GM20000 (cell line): ENCODE data around the gene RETREG3.
A peak's percentile ranks its signal among the peaks of the same experiment; 100 is the strongest.

Experiments used
- DNase-seq: peaks from one replicate; pipeline ENCODE4 v3.0.0; 2012; ENCODE audit warnings: low spot score
- CTCF ChIP-seq: IDR thresholded peaks from 2 replicates; pipeline ENCODE4 v1.5.1; 2012; ENCODE audit warnings: mild to moderate bottlenecking, control low read depth; ENCODE audit errors: extremely low read depth, missing control alignments

RETREG3 gene

DNA sequence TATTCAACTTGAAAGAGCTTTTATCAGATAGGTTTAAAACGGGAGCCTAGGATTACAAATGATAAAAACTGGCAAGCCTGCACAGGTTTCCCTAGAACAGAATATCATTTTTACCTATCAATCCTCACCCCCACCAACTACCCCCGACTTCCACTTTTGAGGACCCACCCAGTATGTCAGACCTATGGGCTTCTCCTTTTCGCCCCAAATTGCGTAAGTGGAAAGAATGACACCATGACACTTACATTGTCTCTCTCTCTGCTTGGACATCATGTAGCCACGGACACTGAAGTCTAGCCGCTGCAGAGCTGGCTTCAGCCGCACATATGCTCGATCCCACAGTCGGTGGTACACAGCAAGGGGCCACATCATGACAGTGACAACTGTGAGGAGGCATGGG is 24.3 kb downstream of the RETREG3 start:
- no peak for TF ChIP-seq CTCF
- no peak for DNase-seq

DNA sequence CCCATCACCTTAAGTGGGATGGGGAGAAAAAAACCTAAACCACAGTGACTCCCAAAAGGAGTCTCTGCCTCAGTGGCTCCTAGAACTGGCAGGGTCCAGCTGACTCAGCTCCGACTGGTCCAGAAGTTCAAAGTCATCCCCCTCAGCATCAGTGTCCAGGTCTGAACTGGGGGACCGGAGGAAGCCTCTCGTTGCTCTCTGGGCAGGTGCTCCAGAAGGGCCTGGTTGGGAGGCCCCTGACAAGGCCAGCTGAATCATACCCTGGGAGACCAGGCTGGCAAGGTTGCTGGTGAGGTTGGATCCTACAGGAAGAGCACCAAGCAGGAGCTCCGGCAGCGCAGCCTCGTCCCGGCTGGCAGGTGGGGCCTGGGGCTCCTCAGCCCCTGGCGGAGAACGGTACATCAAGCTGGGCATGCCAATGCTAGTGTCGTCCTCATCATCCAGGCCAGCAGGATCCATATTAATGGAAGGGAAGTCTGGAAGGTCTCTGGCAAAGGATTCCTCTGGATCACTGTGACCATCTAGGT is 27.4 kb downstream of the RETREG3 start:
- TF ChIP-seq CTCF: no peak
- no peak for DNase-seq

DNA sequence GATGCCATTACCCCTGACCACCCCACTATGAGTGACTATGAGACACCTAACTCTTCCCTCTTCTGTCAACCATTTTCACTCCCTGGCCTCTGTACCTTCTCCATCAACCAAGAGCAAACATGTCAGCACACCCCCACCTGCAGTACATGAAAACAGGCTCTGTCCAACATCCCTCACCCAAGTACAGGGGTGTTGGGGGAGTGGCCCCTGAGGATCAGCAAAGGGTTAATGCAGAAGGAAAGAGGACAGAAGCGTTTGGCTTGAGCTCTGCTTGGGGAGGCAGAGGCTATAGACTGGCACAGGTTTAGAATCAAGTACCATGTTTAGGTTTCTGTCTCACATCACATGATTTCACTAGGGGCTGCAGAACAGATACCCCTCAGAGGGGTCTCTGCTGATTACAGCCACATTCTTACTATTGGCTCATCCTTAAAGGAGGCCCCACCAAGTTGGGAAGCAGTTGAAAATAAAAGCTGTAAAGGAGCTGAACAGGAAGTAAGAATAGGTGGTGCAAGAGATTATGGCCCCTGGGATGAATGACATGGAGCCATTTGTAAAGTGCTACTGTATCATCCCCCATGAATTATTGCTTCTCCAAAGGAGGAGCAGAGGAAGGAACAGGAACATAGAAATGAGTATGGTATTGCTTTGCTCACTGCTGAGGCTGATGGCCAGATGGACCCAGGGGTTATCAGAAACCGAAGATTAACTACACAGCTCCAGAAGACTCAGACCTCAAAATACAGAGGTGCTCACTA is 29.2 kb downstream of the RETREG3 start:
- no peak for TF ChIP-seq CTCF
- DNase-seq: no peak

DNA sequence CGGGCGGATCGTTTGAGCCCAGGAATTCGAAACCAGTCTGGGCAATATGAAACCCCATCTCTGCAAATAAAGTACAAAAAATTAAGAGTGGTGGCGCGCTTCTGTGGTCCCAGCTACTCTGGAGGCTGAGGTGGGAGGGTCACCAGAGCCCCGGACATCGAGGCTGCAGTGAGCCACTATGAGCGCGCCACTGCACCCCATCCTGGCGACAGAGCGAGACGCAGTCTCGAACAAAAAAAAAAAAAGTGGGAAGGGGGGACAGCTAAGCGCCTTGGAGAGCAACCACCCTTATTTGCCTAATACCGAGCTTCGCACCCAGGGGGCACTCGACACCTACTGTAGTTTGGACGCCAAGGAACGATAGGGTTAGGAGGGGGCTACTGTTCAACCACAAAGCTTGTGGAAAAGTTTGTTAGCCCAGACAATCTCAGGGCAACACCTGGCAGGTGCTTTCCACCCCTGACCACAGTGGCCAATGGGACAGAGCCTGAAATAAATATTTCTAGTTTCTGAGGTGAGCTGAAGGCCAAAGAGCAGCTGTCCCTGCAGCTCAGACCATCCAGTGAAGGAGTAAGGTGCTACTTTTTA is 30.8 kb downstream of the RETREG3 start:
- peak; percentile 87 for DNase-seq
- peak; percentile 82 for TF ChIP-seq CTCF

- DNase-seq: peak; percentile 95
- TF ChIP-seq CTCF: peak; percentile 19
These were observed 31.5 kb downstream of the RETREG3 start, which contains the start of gene PSMC3IP for GRCh38 chr17:42577532-42578281. PSMC3IP (minus strand) TSS chr17:42577729; CDS start chr17:42577686, 43 bp downstream.

DNA sequence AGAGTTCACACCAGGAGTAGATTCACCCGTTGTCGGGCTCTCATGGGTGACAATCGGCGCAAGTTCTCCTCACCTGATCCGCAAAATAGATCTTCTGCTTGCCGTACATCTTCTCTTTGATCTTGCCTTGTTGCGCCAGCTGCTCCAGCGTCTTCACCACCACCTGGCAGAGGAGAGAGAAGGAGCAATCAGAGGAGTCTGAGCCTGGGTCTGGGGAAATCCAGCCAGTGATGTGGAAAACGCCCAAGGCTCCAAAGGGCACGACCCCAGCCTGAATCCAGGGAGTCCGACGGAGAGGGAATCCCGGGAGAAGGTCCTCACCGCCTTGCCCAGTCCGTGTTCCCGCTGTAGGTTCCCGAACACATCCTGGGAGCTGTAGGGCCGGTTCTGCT is 32.0 kb downstream of the RETREG3 start:
- TF ChIP-seq CTCF: no peak
- DNase-seq: no peak

GRCh38 chr17:42574463-42574862 is 34.7 kb downstream of the RETREG3 start:
- no peak for DNase-seq
- no peak for TF ChIP-seq CTCF
